Measurements from ENCODE around the gene SMARCC1.

- TF ChIP-seq CTCF (IDR thresholded peaks at IDR 0.05), result no peak
- TF ChIP-seq POLR2A (IDR thresholded peaks at IDR 0.05), result no peak
Observed at GRCh38 chr3:47610583-47610982, 171.1 kb downstream of the SMARCC1 start.
